ENCODE data around the gene SP4.

The SP4 gene

DNA sequence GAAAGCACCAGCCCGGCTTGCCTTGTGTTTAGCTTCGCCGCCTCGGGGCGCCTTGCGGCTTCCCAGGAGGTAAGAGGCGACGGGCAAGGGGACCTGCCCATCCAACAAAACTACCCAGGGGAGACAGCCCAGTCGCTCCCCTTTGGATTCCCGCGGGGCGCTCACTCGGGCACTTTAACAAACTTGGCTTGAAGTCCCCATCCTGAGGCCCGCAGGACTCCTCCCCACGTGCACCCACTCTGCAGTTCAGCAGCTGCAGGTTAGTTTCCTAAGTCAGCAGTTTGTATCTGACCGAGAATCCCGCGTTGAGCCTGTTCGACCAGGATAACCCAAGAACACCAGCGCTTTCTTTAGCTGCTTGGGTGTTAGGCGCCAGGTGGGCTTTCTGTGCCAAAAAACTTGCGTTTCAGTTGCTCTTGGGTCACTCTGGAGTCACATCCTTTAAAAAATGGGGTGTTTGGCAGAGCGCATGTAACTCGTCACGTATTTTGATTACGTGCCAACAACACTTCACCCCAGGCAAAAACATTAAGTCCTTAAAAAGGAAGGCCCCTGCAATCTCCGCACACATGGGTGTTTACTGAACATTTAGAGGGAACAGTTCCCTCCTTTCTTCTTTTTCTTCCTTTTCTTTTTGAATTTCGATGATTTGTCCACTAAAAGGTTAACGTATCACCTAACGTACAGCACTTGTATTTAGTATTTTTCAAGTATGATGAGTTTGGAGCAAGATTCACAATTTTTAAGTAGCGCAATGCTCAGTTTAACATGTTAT is 115.8 kb downstream of the SP4 start:
- Histone ChIP-seq H3K4me3 (ENCODE audit: low read depth in 1 of 2, low read length in 2 of 2) (peak overlapping the region; percentile 50 to 56), H3K9me3 (ENCODE audit: control insufficient read depth in 1 of 2, low read length in 2 of 2) (no peaks in the 10 kb centered on the region), H3K27ac (ENCODE audit: low read depth, low read length) (no peak overlapping the region), H3K36me3 (ENCODE audit: control insufficient read depth in 1 of 2, insufficient read depth in 2 of 2, low read length in 2 of 2) (no peaks in the 10 kb centered on the region), H3K4me1 (ENCODE audit: control insufficient read depth in 1 of 2, insufficient read depth in 2 of 2, low read length in 2 of 2) (peaks cover 0 to 14% of the 10 kb centered on the region in 2 donors), H3K9ac (ENCODE audit: low read depth in 1 of 2, low read length in 2 of 2) (no peak overlapping the region), H3K27me3 (ENCODE audit: control insufficient read depth in 1 of 2, insufficient read depth in 2 of 2, low read length in 2 of 2) (peaks cover 33 to 66% of the 10 kb centered on the region in 2 donors)

DNA sequence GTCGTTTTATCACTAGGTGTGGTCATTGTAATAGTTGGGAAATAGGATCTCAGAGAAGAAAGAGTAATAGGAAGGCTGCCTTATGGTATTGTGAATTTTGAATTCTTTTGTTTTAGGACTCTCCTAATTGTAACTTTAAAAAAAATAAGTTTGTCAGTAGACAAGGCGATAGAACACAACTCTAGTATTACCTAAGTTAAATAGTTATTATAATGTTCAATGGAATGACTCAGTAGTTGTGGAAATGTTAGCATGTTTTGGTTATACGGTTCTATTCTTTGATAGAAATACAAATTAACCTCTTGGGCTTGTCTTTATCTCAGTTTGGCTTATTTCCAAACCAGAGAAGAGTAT is 116.4 kb downstream of the SP4 start:
- no peaks in the 10 kb centered on the region for H3K36me3 ChIP-seq (ENCODE audit: control insufficient read depth in 1 of 2, insufficient read depth in 2 of 2, low read length in 2 of 2)
- H3K9ac ChIP-seq (ENCODE audit: low read depth in 1 of 2, low read length in 2 of 2) = no peak overlapping the region
- no peak overlapping the region for H3K27ac ChIP-seq (ENCODE audit: low read depth, low read length)
- peaks cover 0 to 14% of the 10 kb centered on the region in 2 donors for H3K4me1 ChIP-seq (ENCODE audit: control insufficient read depth in 1 of 2, insufficient read depth in 2 of 2, low read length in 2 of 2)
- no peaks in the 10 kb centered on the region for H3K9me3 ChIP-seq (ENCODE audit: control insufficient read depth in 1 of 2, low read length in 2 of 2)
- H3K27me3 ChIP-seq (ENCODE audit: control insufficient read depth in 1 of 2, insufficient read depth in 2 of 2, low read length in 2 of 2) = peaks cover 33 to 66% of the 10 kb centered on the region in 2 donors
- no peak overlapping the region for H3K4me3 ChIP-seq (ENCODE audit: low read depth in 1 of 2, low read length in 2 of 2)

DNA sequence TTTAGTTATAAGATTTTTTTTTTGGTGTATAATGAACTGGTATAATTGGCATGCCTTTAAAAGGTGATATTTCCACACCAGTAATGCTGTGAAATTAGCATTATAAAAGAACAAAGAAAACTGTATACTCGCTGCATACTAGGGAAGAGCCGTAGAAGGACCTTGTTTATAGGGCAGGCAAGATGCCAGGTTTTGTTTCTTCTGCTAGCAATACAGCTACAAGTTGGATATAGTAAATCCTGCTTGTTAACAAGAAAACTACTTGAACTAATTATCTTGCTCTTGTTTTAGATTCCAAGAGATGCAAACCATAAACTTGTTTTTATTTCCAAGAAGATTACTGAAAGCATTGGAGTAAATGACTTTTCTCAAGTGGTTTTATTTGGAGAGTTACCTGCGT is 116.8 kb downstream of the SP4 start:
- no peak overlapping the region for H3K9ac ChIP-seq (ENCODE audit: low read depth in 1 of 2, low read length in 2 of 2)
- no peaks in the 10 kb centered on the region for H3K36me3 ChIP-seq (ENCODE audit: control insufficient read depth in 1 of 2, insufficient read depth in 2 of 2, low read length in 2 of 2)
- no peak overlapping the region for H3K27ac ChIP-seq (ENCODE audit: low read depth, low read length)
- no peaks in the 10 kb centered on the region for H3K9me3 ChIP-seq (ENCODE audit: control insufficient read depth in 1 of 2, low read length in 2 of 2)
- H3K27me3 ChIP-seq (ENCODE audit: control insufficient read depth in 1 of 2, insufficient read depth in 2 of 2, low read length in 2 of 2) = peaks cover 33 to 63% of the 10 kb centered on the region in 2 donors
- no peak overlapping the region for H3K4me3 ChIP-seq (ENCODE audit: low read depth in 1 of 2, low read length in 2 of 2)
- peaks cover 0 to 14% of the 10 kb centered on the region in 2 donors for H3K4me1 ChIP-seq (ENCODE audit: control insufficient read depth in 1 of 2, insufficient read depth in 2 of 2, low read length in 2 of 2)

DNA sequence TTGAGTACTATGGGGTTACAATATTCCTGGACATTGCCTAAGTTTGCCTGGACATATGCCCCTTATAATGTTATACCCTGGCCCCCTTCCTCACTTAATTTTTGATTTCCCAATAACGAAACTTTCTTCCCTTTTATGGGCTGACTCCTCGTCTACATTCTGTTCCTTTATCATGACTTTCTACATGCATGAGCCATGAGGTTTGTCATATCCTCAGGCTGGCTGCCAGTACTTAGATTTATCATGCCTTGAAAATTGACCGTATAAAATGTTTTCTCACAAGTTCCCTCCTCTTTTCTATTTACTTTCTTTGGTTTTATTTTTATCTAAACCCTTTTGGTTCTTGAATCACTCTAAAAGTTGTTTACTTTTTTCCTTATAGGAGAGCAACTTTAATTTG is 119.6 kb downstream of the SP4 start:
- no peak overlapping the region for H3K27ac ChIP-seq (ENCODE audit: low read depth, low read length)
- no peak overlapping the region for H3K4me3 ChIP-seq (ENCODE audit: low read depth in 1 of 2, low read length in 2 of 2)
- no peaks in the 10 kb centered on the region for H3K9me3 ChIP-seq (ENCODE audit: control insufficient read depth in 1 of 2, low read length in 2 of 2)
- H3K9ac ChIP-seq (ENCODE audit: low read depth in 1 of 2, low read length in 2 of 2) = no peak overlapping the region
- H3K27me3 ChIP-seq (ENCODE audit: control insufficient read depth in 1 of 2, insufficient read depth in 2 of 2, low read length in 2 of 2) = peaks cover 22 to 36% of the 10 kb centered on the region in 2 donors
- H3K36me3 ChIP-seq (ENCODE audit: control insufficient read depth in 1 of 2, insufficient read depth in 2 of 2, low read length in 2 of 2) = no peaks in the 10 kb centered on the region
- H3K4me1 ChIP-seq (ENCODE audit: control insufficient read depth in 1 of 2, insufficient read depth in 2 of 2, low read length in 2 of 2) = peaks cover 0 to 14% of the 10 kb centered on the region in 2 donors

DNA sequence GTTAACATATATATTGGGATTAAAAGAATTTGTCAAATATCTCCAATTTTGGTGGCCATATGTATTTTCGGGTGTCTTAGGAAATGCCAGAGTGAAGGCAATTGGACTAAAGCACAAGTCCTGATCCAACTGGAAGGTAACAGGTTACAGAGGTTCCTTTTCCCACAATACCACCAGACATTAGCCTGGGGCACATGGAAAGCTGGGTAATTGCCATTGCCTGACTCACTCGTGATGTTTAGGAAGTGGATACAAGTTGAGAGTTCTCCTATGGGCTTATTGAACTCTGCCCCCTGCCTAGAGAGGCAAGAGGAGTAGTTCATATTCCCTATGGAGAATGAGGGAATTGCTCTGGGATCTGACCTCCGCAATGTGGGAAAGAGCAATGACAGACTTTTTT is 120.6 kb downstream of the SP4 start:
- Histone ChIP-seq H3K9me3 (ENCODE audit: control insufficient read depth in 1 of 2, low read length in 2 of 2) (no peaks in the 10 kb centered on the region), H3K4me3 (ENCODE audit: low read depth in 1 of 2, low read length in 2 of 2) (no peak overlapping the region), H3K9ac (ENCODE audit: low read depth in 1 of 2, low read length in 2 of 2) (no peak overlapping the region), H3K27me3 (ENCODE audit: control insufficient read depth in 1 of 2, insufficient read depth in 2 of 2, low read length in 2 of 2) (peaks cover 12 to 26% of the 10 kb centered on the region in 2 donors), H3K27ac (ENCODE audit: low read depth, low read length) (no peak overlapping the region), H3K4me1 (ENCODE audit: control insufficient read depth in 1 of 2, insufficient read depth in 2 of 2, low read length in 2 of 2) (peaks cover 0 to 4% of the 10 kb centered on the region in 2 donors), H3K36me3 (ENCODE audit: control insufficient read depth in 1 of 2, insufficient read depth in 2 of 2, low read length in 2 of 2) (no peaks in the 10 kb centered on the region)

DNA sequence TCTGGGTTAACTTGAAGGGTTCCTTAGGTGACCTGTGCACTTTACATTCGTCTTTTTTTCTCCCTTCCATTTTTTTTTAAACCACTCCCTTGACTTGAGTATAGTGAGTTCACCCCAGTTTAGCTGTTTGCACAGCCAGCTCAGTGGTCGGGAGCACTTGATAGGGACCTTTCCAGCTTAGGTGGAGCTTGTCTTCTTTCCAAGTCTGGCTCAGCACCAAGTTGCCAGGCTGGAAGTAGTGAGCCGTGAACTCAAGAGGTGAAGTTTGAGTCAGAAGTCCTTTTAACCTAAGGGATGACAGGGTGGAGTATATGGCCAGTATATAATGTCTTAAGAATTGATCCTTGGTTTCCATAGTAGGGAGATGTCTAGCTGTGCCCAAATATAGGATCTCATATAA is 122.2 kb downstream of the SP4 start:
- no peak overlapping the region for H3K9ac ChIP-seq (ENCODE audit: low read depth in 1 of 2, low read length in 2 of 2)
- H3K27ac ChIP-seq (ENCODE audit: low read depth, low read length) = no peak overlapping the region
- no peaks in the 10 kb centered on the region for H3K4me1 ChIP-seq (ENCODE audit: control insufficient read depth in 1 of 2, insufficient read depth in 2 of 2, low read length in 2 of 2)
- no peaks in the 10 kb centered on the region for H3K36me3 ChIP-seq (ENCODE audit: control insufficient read depth in 1 of 2, insufficient read depth in 2 of 2, low read length in 2 of 2)
- peaks cover 0 to 10% of the 10 kb centered on the region in 2 donors for H3K27me3 ChIP-seq (ENCODE audit: control insufficient read depth in 1 of 2, insufficient read depth in 2 of 2, low read length in 2 of 2)
- no peak overlapping the region for H3K4me3 ChIP-seq (ENCODE audit: low read depth in 1 of 2, low read length in 2 of 2)
- H3K9me3 ChIP-seq (ENCODE audit: control insufficient read depth in 1 of 2, low read length in 2 of 2) = no peaks in the 10 kb centered on the region

DNA sequence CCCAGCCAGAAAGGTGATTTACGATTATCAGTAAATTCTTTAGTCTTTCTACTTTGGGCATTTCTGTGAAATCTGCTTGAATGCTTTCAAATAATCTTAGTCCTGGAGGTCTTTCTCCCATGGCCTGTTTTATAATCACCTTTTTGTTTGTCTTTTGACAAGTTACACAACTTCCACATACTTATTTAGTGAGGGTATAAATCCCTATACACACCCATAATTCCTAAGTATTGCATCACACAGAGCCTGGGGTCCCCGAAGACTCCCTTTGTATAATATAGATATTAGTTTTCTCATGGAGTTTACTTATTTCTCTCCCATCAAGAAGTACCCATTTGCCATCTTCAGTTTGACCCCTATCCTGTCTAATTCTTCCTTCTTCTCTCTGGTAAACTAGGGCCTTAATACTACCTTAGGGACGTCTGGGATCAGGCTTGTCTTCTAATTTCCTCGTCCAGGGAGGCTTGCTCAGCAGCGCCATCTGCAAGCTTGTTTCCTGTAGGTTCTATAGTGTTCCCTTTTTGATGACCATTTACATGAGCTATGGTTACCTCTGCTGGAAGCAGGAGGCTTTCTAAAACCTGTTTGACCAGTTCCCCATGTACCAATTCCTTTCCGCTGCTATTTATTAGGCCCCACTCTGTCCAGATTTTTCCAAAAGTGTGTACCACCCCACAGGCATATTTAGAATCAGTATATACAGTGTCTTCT is 123.1 kb downstream of the SP4 start:
- Histone ChIP-seq H3K4me1 (ENCODE audit: control insufficient read depth in 1 of 2, insufficient read depth in 2 of 2, low read length in 2 of 2) (no peaks in the 10 kb centered on the region), H3K9ac (ENCODE audit: low read depth in 1 of 2, low read length in 2 of 2) (no peak overlapping the region), H3K27me3 (ENCODE audit: control insufficient read depth in 1 of 2, insufficient read depth in 2 of 2, low read length in 2 of 2) (peaks cover 0 to 2% of the 10 kb centered on the region in 2 donors), H3K4me3 (ENCODE audit: low read depth in 1 of 2, low read length in 2 of 2) (no peak overlapping the region), H3K36me3 (ENCODE audit: control insufficient read depth in 1 of 2, insufficient read depth in 2 of 2, low read length in 2 of 2) (no peaks in the 10 kb centered on the region), H3K27ac (ENCODE audit: low read depth, low read length) (no peak overlapping the region), H3K9me3 (ENCODE audit: control insufficient read depth in 1 of 2, low read length in 2 of 2) (no peaks in the 10 kb centered on the region)

DNA sequence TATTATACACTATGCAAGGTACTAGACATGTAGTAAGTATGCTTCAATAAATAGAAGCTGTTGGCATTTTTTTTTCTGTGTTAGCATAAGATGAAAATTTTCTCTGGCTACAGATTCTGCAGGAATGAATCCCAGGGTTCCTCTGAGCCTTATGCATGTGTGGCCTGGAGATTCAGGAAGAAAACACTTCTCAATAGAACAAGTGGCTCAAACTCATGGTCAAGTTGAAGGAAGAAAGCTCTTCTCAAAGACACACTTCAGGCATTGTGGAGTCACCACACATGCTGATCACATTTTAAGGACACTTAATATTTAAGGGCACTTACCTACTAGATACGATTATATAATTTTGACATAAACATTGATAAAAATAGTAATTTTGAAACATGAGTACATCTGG is 134.5 kb downstream of the SP4 start:
- no peaks in the 10 kb centered on the region for H3K9me3 ChIP-seq (ENCODE audit: control insufficient read depth in 1 of 2, low read length in 2 of 2)
- H3K36me3 ChIP-seq (ENCODE audit: control insufficient read depth in 1 of 2, insufficient read depth in 2 of 2, low read length in 2 of 2) = no peaks in the 10 kb centered on the region
- no peak overlapping the region for H3K27ac ChIP-seq (ENCODE audit: low read depth, low read length)
- H3K4me3 ChIP-seq (ENCODE audit: low read depth in 1 of 2, low read length in 2 of 2) = no peak overlapping the region
- H3K9ac ChIP-seq (ENCODE audit: low read depth in 1 of 2, low read length in 2 of 2) = no peak overlapping the region
- no peaks in the 10 kb centered on the region for H3K4me1 ChIP-seq (ENCODE audit: control insufficient read depth in 1 of 2, insufficient read depth in 2 of 2, low read length in 2 of 2)
- H3K27me3 ChIP-seq (ENCODE audit: control insufficient read depth in 1 of 2, insufficient read depth in 2 of 2, low read length in 2 of 2) = no peaks in the 10 kb centered on the region

All from duodenal mucosa (tissue), 2 donors.